ENCODE measurements around the gene TMEM63C. TPM values are rescaled to one million over a fixed set of nuclear protein-coding genes. Genes with fewer than 3 reads are reported as not detected.

Gene TMEM63C
- polyA plus RNA-seq, 1 donor (not counting 4 experiments of a cell fraction or from before 2014, with no cell fraction given): 0.66 TPM

- DNase-seq (ENCODE audit: low read depth, low spot score) (no peak), FAIRE-seq (no peak)
- H3K4me1 ChIP-seq (ENCODE audit: control insufficient read depth, extremely low read depth, insufficient read depth, low read length): no peaks in the 10 kb centered on the region
- H3K9me3 ChIP-seq (ENCODE audit: control insufficient read depth, low read depth, low read length): no peaks in the 10 kb centered on the region
- TF ChIP-seq EZH2 (IDR thresholded peaks at IDR 0.05; ENCODE audit: low read length): no peak
- no peak for TF ChIP-seq CTCF (optimal IDR thresholded peaks at IDR 0.05 in 1 of 3, IDR thresholded peaks at IDR 0.05 in 1 of 3, conservative IDR thresholded peaks at IDR 0.05 in 1 of 3; ENCODE audit: extremely low read depth in 1 of 3, insufficient read depth in 2 of 3, low read length in 3 of 3)
- no peak overlapping the region for H2AFZ ChIP-seq (ENCODE audit: control insufficient read depth, low read length)
- peaks cover 6% of the 10 kb centered on the region for H3K27me3 ChIP-seq (ENCODE audit: control insufficient read depth, extremely low read depth, insufficient read depth, low read length)
- no peaks in the 10 kb centered on the region for H4K20me1 ChIP-seq (ENCODE audit: control insufficient read depth, extremely low read depth, insufficient read depth, low read length)
- H3K4me2 ChIP-seq (ENCODE audit: control insufficient read depth, extremely low read depth, insufficient read depth, low read depth, low read length): no peak overlapping the region
- no peak overlapping the region for H3K4me3 ChIP-seq (ENCODE audit: control insufficient read depth in 2 of 3, extremely low read depth in 1 of 3, insufficient read depth in 2 of 3, low read depth in 1 of 3, low read length in 3 of 3)
- no peak overlapping the region for H3K27ac ChIP-seq (ENCODE audit: control insufficient read depth, insufficient read depth, low read length)
- no peaks in the 10 kb centered on the region for H3K9me1 ChIP-seq (ENCODE audit: control insufficient read depth, extremely low read depth, insufficient read depth, low read length)
- dilution Hi-C loops (cut with MboI; ENCODE audit: extremely low pct_ligation_motif_present, low sequenced_read_pairs): no loop called here
- H3K36me3 ChIP-seq (ENCODE audit: control insufficient read depth in 2 of 2, extremely low read depth in 1 of 2, insufficient read depth in 2 of 2, low read length in 2 of 2): no peaks in the 10 kb centered on the region
- H3K9ac ChIP-seq (ENCODE audit: control insufficient read depth, extremely low read depth, insufficient read depth, low read length): no peak overlapping the region
- H3K79me2 ChIP-seq (ENCODE audit: control insufficient read depth, insufficient read depth, low read length): no peaks in the 10 kb centered on the region
These were observed 18.0 kb downstream of the TMEM63C start for GRCh38 chr14:77199590-77199989.

GRCh38 chr14:77200406-77200985, 18.9 kb downstream of the TMEM63C start:
- dilution Hi-C loops (cut with MboI; ENCODE audit: extremely low pct_ligation_motif_present, low sequenced_read_pairs): no loop called here
- H3K4me1 ChIP-seq (ENCODE audit: control insufficient read depth, extremely low read depth, insufficient read depth, low read length): no peaks in the 10 kb centered on the region
- no peak overlapping the region for H3K9ac ChIP-seq (ENCODE audit: control insufficient read depth, extremely low read depth, insufficient read depth, low read length)
- no peak overlapping the region for H2AFZ ChIP-seq (ENCODE audit: control insufficient read depth, low read length)
- TF ChIP-seq CTCF (optimal IDR thresholded peaks at IDR 0.05 in 1 of 3, IDR thresholded peaks at IDR 0.05 in 1 of 3, conservative IDR thresholded peaks at IDR 0.05 in 1 of 3; ENCODE audit: extremely low read depth in 1 of 3, insufficient read depth in 2 of 3, low read length in 3 of 3): no peak
- TF ChIP-seq EZH2 (IDR thresholded peaks at IDR 0.05; ENCODE audit: low read length): no peak
- H3K4me2 ChIP-seq (ENCODE audit: control insufficient read depth, extremely low read depth, insufficient read depth, low read depth, low read length): no peak overlapping the region
- H3K9me1 ChIP-seq (ENCODE audit: control insufficient read depth, extremely low read depth, insufficient read depth, low read length): no peaks in the 10 kb centered on the region
- DNase-seq (ENCODE audit: low read depth, low spot score) (no peak), FAIRE-seq (no peak)
- H3K36me3 ChIP-seq (ENCODE audit: control insufficient read depth in 2 of 2, extremely low read depth in 1 of 2, insufficient read depth in 2 of 2, low read length in 2 of 2): no peaks in the 10 kb centered on the region
- H3K9me3 ChIP-seq (ENCODE audit: control insufficient read depth, low read depth, low read length): no peaks in the 10 kb centered on the region
- no peak overlapping the region for H3K4me3 ChIP-seq (ENCODE audit: control insufficient read depth in 2 of 3, extremely low read depth in 1 of 3, insufficient read depth in 2 of 3, low read depth in 1 of 3, low read length in 3 of 3)
- H4K20me1 ChIP-seq (ENCODE audit: control insufficient read depth, extremely low read depth, insufficient read depth, low read length): no peaks in the 10 kb centered on the region
- peaks cover 6% of the 10 kb centered on the region for H3K27me3 ChIP-seq (ENCODE audit: control insufficient read depth, extremely low read depth, insufficient read depth, low read length)
- no peak overlapping the region for H3K27ac ChIP-seq (ENCODE audit: control insufficient read depth, insufficient read depth, low read length)
- H3K79me2 ChIP-seq (ENCODE audit: control insufficient read depth, insufficient read depth, low read length): no peaks in the 10 kb centered on the region
